K562 (cell line): Measurements from ENCODE around the gene FUCA2. TPM values are rescaled to one million over a fixed set of nuclear protein-coding genes. Genes with fewer than 3 reads are reported as not detected.

Experiments used
- ATAC-seq: fragments of 200-7000 bp; cut with Tn5 transposase; 3 replicates; pipeline ENCODE4 v1.9.1; 2020; ENCODE audit warnings: moderate library complexity
- BruUV-seq: library from RNA; stranded (reverse); fragments of 400-500 nt; replicated peaks from 2 replicates; lab custom pipeline; 2021; lab: Mats Ljungman, UMichigan
- CTCF ChIA-PET: fragments of 300-600 bp; formaldehyde crosslinking; extraction: SDS; loops from one replicate; lab custom pipeline; 2021; ENCODE audit warnings: low intra/inter-chr PET ratio; lab: Yijun Ruan, JAX
- POLR2A ChIA-PET: fragments of 300-600, 350-650 bp; sonication (Branson Sonifier 250); formaldehyde crosslinking; extraction: SDS; loops from one replicate; lab custom pipeline; 2021; ENCODE audit warnings: antibody characterized with exemption, inconsistent platforms; lab: Yijun Ruan, JAX
- DNase-seq, 4 experiments: peaks; one replicate each; pipeline versions ENCODE4 v3.0.0 to v3.0.0-alpha.2; 2011 to 2018; ENCODE audit warnings: low spot score in 3 of 4, mixed read lengths in 3 of 4; ENCODE audit errors: extremely low read depth in 1 of 4
- FAIRE-seq: peaks from 2 replicates; lab custom pipeline; 2011; peaks lifted over from hg19 to GRCh38; lab: Jason Lieb, UNC
- H2AFZ ChIP-seq: 2 replicates; pipeline ENCODE4 v1.6.0; 2011; ENCODE audit warnings: low read depth, low read length, control low read depth, inconsistent platforms
- H3K27ac ChIP-seq: fragments of 200-600 bp; 3 replicates; pipeline ENCODE4 v1.8.0; 2011; ENCODE audit warnings: low read depth, mild to moderate bottlenecking, control low read depth, inconsistent platforms, low read length, moderate library complexity, mixed read lengths; ENCODE audit errors: extremely low read depth
- H3K27me3 ChIP-seq, 2 experiments: fragments of 300-600 bp in 1 of 2; 2 replicates in 1 of 2; 3 replicates in 1 of 2; pipeline versions ENCODE4 v1.6.0 to v1.8.0; 2011; ENCODE audit warnings: inconsistent platforms in 2 of 2, low read length in 2 of 2, mild to moderate bottlenecking in 1 of 2, mixed read lengths in 1 of 2, moderate library complexity in 1 of 2; ENCODE audit not compliant: control insufficient read depth in 2 of 2, insufficient read depth in 2 of 2
- H3K36me3 ChIP-seq: fragments of 300-600 bp; 3 replicates; pipeline ENCODE4 v1.8.0; 2011; ENCODE audit warnings: mild to moderate bottlenecking, low read length, inconsistent platforms; ENCODE audit not compliant: control insufficient read depth, insufficient read depth
- H3K4me1 ChIP-seq, 2 experiments: fragments of 200-600 bp in 1 of 2; replicated peaks in 1 of 2; 2 replicates in 1 of 2; 3 replicates in 1 of 2; pipeline versions ENCODE4 v1.5.1 to v1.8.0; 2011; ENCODE audit warnings: inconsistent platforms in 2 of 2, low read length in 2 of 2, mild to moderate bottlenecking in 1 of 2, mixed read lengths in 1 of 2, moderate library complexity in 1 of 2; ENCODE audit not compliant: control insufficient read depth in 2 of 2, insufficient read depth in 2 of 2
- H3K4me2 ChIP-seq: 2 replicates; pipeline ENCODE4 v1.6.1; 2011; ENCODE audit warnings: low read length, control low read depth, inconsistent platforms, mixed read lengths; ENCODE audit not compliant: insufficient read depth
- H3K4me3 ChIP-seq: fragments of 200-600 bp; sonication (generic), shearing (Covaris generic); 2 replicates; pipeline ENCODE4 v1.5.1; 2016; ENCODE audit warnings: control low read depth, inconsistent platforms
- H3K79me2 ChIP-seq: fragments of 200-600 bp; 3 replicates; pipeline ENCODE4 v1.8.0; 2011; ENCODE audit warnings: low read length, inconsistent platforms; ENCODE audit not compliant: control insufficient read depth, insufficient read depth
- H3K9ac ChIP-seq, 2 experiments: 2 replicates each; pipeline versions ENCODE4 v1.6.0 to v1.6.1; 2011; ENCODE audit warnings: low read depth in 2 of 2, low read length in 2 of 2, control low read depth in 1 of 2, inconsistent platforms in 1 of 2, mild to moderate bottlenecking in 1 of 2, mixed read lengths in 1 of 2; ENCODE audit not compliant: insufficient read depth in 1 of 2
- H3K9me1 ChIP-seq: one replicate; pipeline ENCODE4 v1.6.0; 2011; ENCODE audit warnings: inconsistent platforms, mild to moderate bottlenecking, low read length, moderate library complexity; ENCODE audit not compliant: control insufficient read depth, insufficient read depth
- H3K9me3 ChIP-seq: replicated peaks from 2 replicates; pipeline ENCODE4 v1.5.1; 2011; ENCODE audit warnings: low read depth, low read length, inconsistent platforms; ENCODE audit not compliant: control insufficient read depth, insufficient read depth
- H4K20me1 ChIP-seq: replicated peaks from 2 replicates; pipeline ENCODE4 v1.6.1; 2011; ENCODE audit warnings: low read length, inconsistent platforms, mixed read lengths; ENCODE audit not compliant: control insufficient read depth, insufficient read depth
- ZBTB40 ChIP-seq, 2 experiments: fragments of 450-650 bp in 1 of 2; sonication (generic) in 1 of 2; formaldehyde crosslinking in 1 of 2; IDR thresholded peaks; 2 replicates each; pipeline versions ENCODE4 v1.7.1 to v1.9.0; 2016 to 2022; ENCODE audit warnings: inconsistent platforms in 1 of 2, mild to moderate bottlenecking in 1 of 2, missing genetic modification reagents in 1 of 2
- ZFP36 ChIP-seq: fragments of 150-350 bp; IDR thresholded peaks from 2 replicates; pipeline ENCODE4 v1.6.1; 2018; ENCODE audit warnings: low read length, low read depth; ENCODE audit not compliant: partially characterized antibody
- WGBS: fragments of 100-300 bp; shearing (Covaris generic); methylation state at CpG from one replicate; pipeline ENCODE4 v1.1.6; 2016; ENCODE audit warnings: low coverage, mixed read lengths; ENCODE audit not compliant: insufficient coverage; ENCODE audit errors: missing lambda C conversion rate; 5-methylcytosine and 5-hydroxymethylcytosine counted together
- in situ Hi-C: fragments of 300-500 bp; cut with MboI; formaldehyde crosslinking; loops from 4 replicates; pipeline ENCODE4 v1.15.0; 2018; ENCODE audit warnings: inconsistent platforms, mixed read lengths
- intact Hi-C: fragments of 100-400 bp; cut with micrococcal nuclease; formaldehyde crosslinking; loops from 2 replicates; pipeline ENCODE4 v1.14.2; 2022
- polyA plus RNA-seq, 8 experiments: library from polyadenylated mRNA; depleted of rRNA in 4 of 8; stranded (reverse) in 5 of 8; unstranded in 3 of 8; fragments of >200 nt; fragmentation: Nextera tagmentation in 2 of 8; fragmentation: Illumina TruSeq in 1 of 8; extraction: Ambion mirVana in 2 of 8; extraction: Trizol in 1 of 8; gene quantifications; 2 replicates each; pipeline versions ENCODE4 v1.2.1 to v1.2.3, GENCODE V29; 2011 to 2014; ENCODE audit warnings: inconsistent platforms in 1 of 8, missing spikeins in 1 of 8
- total RNA-seq, 7 experiments: library from RNA; depleted of rRNA in 6 of 7; stranded (reverse); fragments of >200 nt in 6 of 7; fragmentation: Illumina TruSeq in 2 of 7; extraction: Trizol in 2 of 7; gene quantifications; 2 replicates each; pipeline versions ENCODE4 v1.2.1 to v1.2.3, GENCODE V29; 2011 to 2021; ENCODE audit warnings: low replicate concordance in 1 of 7

Gene FUCA2
- total and polyA plus RNA-seq, 9 of the 15 experiments (the other 6 are each of a cell fraction or from before 2014, with no cell fraction given) = 20.6 to 112 (median 79.3) TPM

- WGBS = 66% methylated on average over 3 of the region's 3 CpGs
- Histone ChIP-seq H4K20me1 (no peaks in the 10 kb centered on the region; the same call in 1 of the 2 replicates), H3K9me3 (no peaks in the 10 kb centered on the region), H3K9me1 (no peaks in the 10 kb centered on the region), H3K79me2 (no peaks in the 10 kb centered on the region), H3K27ac (no peak overlapping the region), H3K4me3 (no peak overlapping the region), H3K4me2 (no peak overlapping the region), H3K9ac (no peak overlapping the region), H3K36me3 (no peaks in the 10 kb centered on the region), H3K27me3 (no peaks in the 10 kb centered on the region), H2AFZ (no peak overlapping the region), H3K4me1 (no peaks in the 10 kb centered on the region)
- ChIA-PET POLR2A (interaction anchor here (0.9 to 1.3 kb wide), 2 partner anchors 10 to 25 kb away, joined by 3 read pairs; partner anchors contain the start of gene FUCA2), CTCF (no interaction called here)
- DNase-seq (no peak), FAIRE-seq (no peak), ATAC-seq (no peak)
- intact Hi-C loops = no loop called here
- in situ Hi-C loops = no loop called here
- TF ChIP-seq ZBTB40 (IDR thresholded peaks at IDR 0.05) (peak; percentile 91), ZBTB40 (CRISPR knock-in tag; IDR thresholded peaks at IDR 0.05) (peak; percentile 90), ZFP36 (no peak)
- no TSS peak for BruUV-seq
These were observed 24.8 kb downstream of the FUCA2 start for GRCh38 chr6:143486752-143487151.
